Bladder microvascular endothelial cell (primary cell): ENCODE measurements around the gene RFC1. TPM values are rescaled to one million over a fixed set of nuclear protein-coding genes. Genes with fewer than 3 reads are reported as not detected.

Experiments
- total RNA-seq: library from RNA; depleted of rRNA; stranded (reverse); fragments of >200 nt; gene quantifications from 2 replicates; pipeline ENCODE4 v1.2.3, GENCODE V29; 2014

RFC1 gene, protein sequence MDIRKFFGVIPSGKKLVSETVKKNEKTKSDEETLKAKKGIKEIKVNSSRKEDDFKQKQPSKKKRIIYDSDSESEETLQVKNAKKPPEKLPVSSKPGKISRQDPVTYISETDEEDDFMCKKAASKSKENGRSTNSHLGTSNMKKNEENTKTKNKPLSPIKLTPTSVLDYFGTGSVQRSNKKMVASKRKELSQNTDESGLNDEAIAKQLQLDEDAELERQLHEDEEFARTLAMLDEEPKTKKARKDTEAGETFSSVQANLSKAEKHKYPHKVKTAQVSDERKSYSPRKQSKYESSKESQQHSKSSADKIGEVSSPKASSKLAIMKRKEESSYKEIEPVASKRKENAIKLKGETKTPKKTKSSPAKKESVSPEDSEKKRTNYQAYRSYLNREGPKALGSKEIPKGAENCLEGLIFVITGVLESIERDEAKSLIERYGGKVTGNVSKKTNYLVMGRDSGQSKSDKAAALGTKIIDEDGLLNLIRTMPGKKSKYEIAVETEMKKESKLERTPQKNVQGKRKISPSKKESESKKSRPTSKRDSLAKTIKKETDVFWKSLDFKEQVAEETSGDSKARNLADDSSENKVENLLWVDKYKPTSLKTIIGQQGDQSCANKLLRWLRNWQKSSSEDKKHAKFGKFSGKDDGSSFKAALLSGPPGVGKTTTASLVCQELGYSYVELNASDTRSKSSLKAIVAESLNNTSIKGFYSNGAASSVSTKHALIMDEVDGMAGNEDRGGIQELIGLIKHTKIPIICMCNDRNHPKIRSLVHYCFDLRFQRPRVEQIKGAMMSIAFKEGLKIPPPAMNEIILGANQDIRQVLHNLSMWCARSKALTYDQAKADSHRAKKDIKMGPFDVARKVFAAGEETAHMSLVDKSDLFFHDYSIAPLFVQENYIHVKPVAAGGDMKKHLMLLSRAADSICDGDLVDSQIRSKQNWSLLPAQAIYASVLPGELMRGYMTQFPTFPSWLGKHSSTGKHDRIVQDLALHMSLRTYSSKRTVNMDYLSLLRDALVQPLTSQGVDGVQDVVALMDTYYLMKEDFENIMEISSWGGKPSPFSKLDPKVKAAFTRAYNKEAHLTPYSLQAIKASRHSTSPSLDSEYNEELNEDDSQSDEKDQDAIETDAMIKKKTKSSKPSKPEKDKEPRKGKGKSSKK
- total RNA-seq = 36.4 and 73.0 TPM in 2 replicates

DNA sequence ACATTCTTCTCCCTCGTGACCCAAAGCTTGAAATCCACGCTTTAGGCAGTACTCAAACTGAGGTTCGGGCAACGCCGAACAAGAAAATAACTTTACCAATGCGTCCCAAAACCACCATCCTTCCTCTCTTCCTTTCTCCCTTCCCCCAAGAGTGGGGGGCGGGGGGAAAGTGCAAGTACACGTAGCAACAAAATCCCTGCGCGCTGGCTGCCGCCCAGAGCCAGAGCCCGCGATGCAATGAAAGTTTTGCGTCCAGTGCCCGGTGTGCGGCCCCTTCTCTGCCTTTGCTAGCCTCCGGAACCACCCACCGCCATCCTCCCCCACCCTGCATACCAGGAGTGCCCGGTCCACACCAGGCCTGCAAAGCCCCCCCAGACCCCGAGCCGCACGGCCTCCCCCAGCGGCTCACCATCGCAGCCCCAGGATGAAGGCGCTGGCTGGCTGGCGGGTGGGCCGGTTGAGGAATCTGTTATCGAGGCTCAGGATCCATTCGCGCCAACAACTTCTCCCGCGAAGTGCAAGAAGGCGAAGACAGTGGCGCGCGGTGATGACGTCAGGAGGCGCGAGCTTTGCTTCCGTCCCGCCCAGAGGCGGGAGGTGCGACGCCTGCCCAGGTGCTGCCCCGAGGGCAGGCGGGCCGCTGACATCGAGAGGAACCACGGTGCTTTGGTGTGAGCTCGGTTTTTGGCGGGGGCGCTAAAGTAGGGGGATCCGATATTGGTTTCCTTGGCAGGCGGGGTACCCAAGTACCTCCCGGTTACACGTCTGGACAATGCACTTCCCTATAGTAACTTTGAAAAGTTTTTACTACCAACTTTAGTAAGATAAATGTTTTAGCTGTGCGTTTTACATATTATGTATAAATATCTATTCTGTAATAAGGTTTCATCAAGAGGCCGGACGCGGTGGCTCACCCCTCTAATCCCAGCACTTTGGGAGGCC lies at the start of gene RFC1:
TSS of gene RFC1 (minus strand) at position 533 of the 942 bp plus-strand sequence. CDS start at position 412, 121 bp downstream.

DNA sequence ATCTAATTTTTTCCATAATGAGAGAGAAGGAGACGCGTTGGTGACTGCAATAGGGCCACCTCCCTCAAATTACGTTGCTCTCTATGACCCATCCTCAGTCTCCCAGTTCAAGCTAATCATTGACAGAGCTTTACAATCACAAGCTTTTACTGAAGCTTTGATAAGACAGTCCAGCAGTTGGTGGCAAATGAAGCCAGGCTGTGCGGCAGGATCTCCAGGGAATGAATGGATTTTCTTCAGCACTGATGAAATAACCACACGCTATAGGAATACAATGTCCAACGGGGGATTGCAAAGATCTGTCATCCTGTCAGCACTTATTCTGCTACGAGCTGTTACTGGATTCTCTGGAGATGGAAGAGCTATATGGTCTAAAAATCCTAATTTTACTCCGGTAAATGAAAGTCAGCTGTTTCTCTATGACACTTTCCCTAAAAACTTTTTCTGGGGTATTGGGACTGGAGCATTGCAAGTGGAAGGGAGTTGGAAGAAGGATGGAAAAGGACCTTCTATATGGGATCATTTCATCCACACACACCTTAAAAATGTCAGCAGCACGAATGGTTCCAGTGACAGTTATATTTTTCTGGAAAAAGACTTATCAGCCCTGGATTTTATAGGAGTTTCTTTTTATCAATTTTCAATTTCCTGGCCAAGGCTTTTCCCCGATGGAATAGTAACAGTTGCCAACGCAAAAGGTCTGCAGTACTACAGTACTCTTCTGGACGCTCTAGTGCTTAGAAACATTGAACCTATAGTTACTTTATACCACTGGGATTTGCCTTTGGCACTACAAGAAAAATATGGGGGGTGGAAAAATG lies 40.8 kb upstream of the RFC1 start, which contains the start of gene KLB:
TSS of gene KLB (plus strand) at position 168 of the 821 bp plus-strand sequence. CDS start at position 188, 20 bp downstream.

Other genes starting within 250 kb of the RFC1 start
- 12.3 and 24.7 TPM in 2 replicates for gene WDR19, start 183.8 kb downstream of the RFC1 start, total RNA-seq
- 0.06 TPM in 1 of 2 replicates, not detected in the other for gene KLB, start 40.6 kb upstream of the RFC1 start, total RNA-seq
- 734 and 2,864 TPM in 2 replicates for gene RPL9, start 92.6 kb upstream of the RFC1 start, total RNA-seq
- 3.9 and 5.1 TPM in 2 replicates for gene LIAS, start 92.7 kb upstream of the RFC1 start, total RNA-seq
- 36.8 and 46.3 TPM in 2 replicates for gene UGDH, start 161.1 kb upstream of the RFC1 start, total RNA-seq